Liver (tissue), 9 donors: ENCODE results near the gene RNFT2. TPM values are rescaled to one million over a fixed set of nuclear protein-coding genes. Genes with fewer than 3 reads are reported as not detected.

Experiments
- DNase-seq: peaks from one replicate; pipeline ENCODE4 v3.0.0-alpha.2; 2017; ENCODE audit warnings: low spot score
- H3K27ac ChIP-seq, 2 donors: one replicate each; pipeline ENCODE4 v1.7.0; 2013; ENCODE audit warnings: inconsistent platforms in 2 of 2, low read length in 2 of 2, control low read depth in 1 of 2, low read depth in 1 of 2, mild to moderate bottlenecking in 1 of 2
- H3K27me3 ChIP-seq, 4 donors: one replicate each; pipeline versions ENCODE4 v1.6.1 to v1.7.0; 2013; ENCODE audit warnings: low read length in 3 of 4, inconsistent platforms in 1 of 4, mild to moderate bottlenecking in 1 of 4, moderate library complexity in 1 of 4; ENCODE audit not compliant: control insufficient read depth in 4 of 4, insufficient read depth in 4 of 4
- H3K36me3 ChIP-seq, 4 donors: one replicate each; pipeline versions ENCODE4 v1.6.1 to v1.7.0; 2013; ENCODE audit warnings: low read length in 3 of 4, mild to moderate bottlenecking in 3 of 4, low read depth in 1 of 4, moderate library complexity in 1 of 4; ENCODE audit not compliant: control insufficient read depth in 4 of 4, insufficient read depth in 3 of 4
- H3K4me1 ChIP-seq, 4 donors: one replicate each; pipeline versions ENCODE4 v1.6.1 to v1.7.0; 2013; ENCODE audit warnings: low read length in 3 of 4, mild to moderate bottlenecking in 3 of 4, moderate library complexity in 1 of 4; ENCODE audit not compliant: control insufficient read depth in 4 of 4, insufficient read depth in 4 of 4
- H3K4me3 ChIP-seq, 3 donors: one replicate each; pipeline versions ENCODE4 v1.6.1 to v1.7.0; 2013; ENCODE audit warnings: low read length in 3 of 3, control low read depth in 1 of 3, low read depth in 1 of 3, mild to moderate bottlenecking in 1 of 3
- H3K9ac ChIP-seq, 2 donors: one replicate each; pipeline ENCODE4 v1.7.0; 2013; ENCODE audit warnings: low read length in 2 of 2, mild to moderate bottlenecking in 2 of 2, moderate library complexity in 2 of 2, control low read depth in 1 of 2, low read depth in 1 of 2
- H3K9me3 ChIP-seq, 4 donors: one replicate each; pipeline versions ENCODE4 v1.6.1 to v1.7.0; 2013; ENCODE audit warnings: low read length in 3 of 4; ENCODE audit not compliant: control insufficient read depth in 4 of 4
- ATF3 ChIP-seq: IDR thresholded peaks from 2 replicates; pipeline ENCODE4 v1.6.1; 2016; ENCODE audit warnings: antibody characterized with exemption
- CTCF ChIP-seq: fragments of 150-350 bp; IDR thresholded peaks from 2 replicates; pipeline ENCODE4 v1.5.1; 2017; ENCODE audit warnings: improper control_type of control experiment, low read depth, low read length; ENCODE audit not compliant: missing input control
- EGR1 ChIP-seq, 2 donors: IDR thresholded peaks; 2 replicates each; pipeline ENCODE4 v1.6.1; 2016 to 2018; ENCODE audit warnings: antibody characterized with exemption in 2 of 2, low read depth in 2 of 2
- FOXA1 ChIP-seq: IDR thresholded peaks from 2 replicates; pipeline ENCODE4 v1.6.1; 2016; ENCODE audit warnings: antibody characterized with exemption
- FOXA2 ChIP-seq: IDR thresholded peaks from 2 replicates; pipeline ENCODE4 v1.6.1; 2016; ENCODE audit warnings: antibody characterized with exemption
- GABPA ChIP-seq, 2 donors: IDR thresholded peaks in 1 of 2; conservative IDR thresholded peaks in 1 of 2; 2 replicates each; pipeline ENCODE4 v1.6.1; 2016; ENCODE audit warnings: antibody characterized with exemption in 2 of 2, mild to moderate bottlenecking in 1 of 2, moderate library complexity in 1 of 2
- HNF4A ChIP-seq, 2 donors: conservative IDR thresholded peaks; 2 replicates each; pipeline ENCODE4 v1.6.1; 2016; ENCODE audit warnings: antibody characterized with exemption in 2 of 2, mild to moderate bottlenecking in 2 of 2
- HNF4G ChIP-seq: IDR thresholded peaks from 2 replicates; pipeline ENCODE4 v1.6.1; 2016; ENCODE audit warnings: antibody characterized with exemption
- JUND ChIP-seq, 2 donors: IDR thresholded peaks; 2 replicates each; pipeline ENCODE4 v1.6.1; 2016; ENCODE audit warnings: antibody characterized with exemption in 2 of 2
- MAX ChIP-seq: IDR thresholded peaks from 2 replicates; pipeline ENCODE4 v1.6.1; 2016; ENCODE audit warnings: antibody characterized with exemption
- NR2F2 ChIP-seq: IDR thresholded peaks from 2 replicates; pipeline ENCODE4 v1.6.1; 2016; ENCODE audit warnings: antibody characterized with exemption
- RAD21 ChIP-seq, 2 donors: IDR thresholded peaks; 2 replicates each; pipeline ENCODE4 v1.6.1; 2016; ENCODE audit warnings: antibody characterized with exemption in 2 of 2, mild to moderate bottlenecking in 2 of 2
- REST ChIP-seq: IDR thresholded peaks from 2 replicates; pipeline ENCODE4 v1.6.1; 2016; ENCODE audit warnings: antibody characterized with exemption, mild to moderate bottlenecking
- RXRA ChIP-seq, 2 donors: IDR thresholded peaks; 2 replicates each; pipeline ENCODE4 v1.6.1; 2017 to 2018; ENCODE audit warnings: antibody characterized with exemption in 2 of 2, mild to moderate bottlenecking in 1 of 2
- SP1 ChIP-seq: IDR thresholded peaks from 2 replicates; pipeline ENCODE4 v1.6.1; 2018; ENCODE audit warnings: antibody characterized with exemption, mild to moderate bottlenecking
- TAF1 ChIP-seq: conservative IDR thresholded peaks from 2 replicates; pipeline ENCODE4 v1.6.1; 2016; ENCODE audit warnings: antibody characterized with exemption, mild to moderate bottlenecking
- ZBTB33 ChIP-seq: IDR thresholded peaks from 2 replicates; pipeline ENCODE4 v1.6.1; 2016; ENCODE audit warnings: antibody characterized with exemption
- WGBS: extraction: QIAGEN DNeasy Blood & Tissue Kit; methylation state at CpG from one replicate; pipeline ENCODE4 v1.1.7; 2013; 5-methylcytosine and 5-hydroxymethylcytosine counted together
- polyA plus RNA-seq, 2 donors: library from polyadenylated mRNA; stranded (reverse) in 1 of 2; unstranded in 1 of 2; fragments of 200-250 nt in 1 of 2; fragments of >200 nt in 1 of 2; fragmentation: Nextera tagmentation in 1 of 2; extraction: Ambion mirVana in 1 of 2; gene quantifications; one replicate each; pipeline versions ENCODE4 v1.2.1 to v1.2.3, GENCODE V29; 2013 to 2015
- total RNA-seq, 2 donors: library from RNA; depleted of rRNA; stranded (reverse); fragments of >200 nt; gene quantifications; one replicate each; pipeline ENCODE4 v1.2.3, GENCODE V29; 2014
- donor health status: healthy.
- donor health status: healthy.
- donor health status: healthy.
- donor health status: healthy.
- donor health status: healthy.

The RNFT2 gene
- total and polyA plus RNA-seq, 4 donors = 0.13 to 1.4 (median 0.19) TPM

GRCh38 chr12:116744766-116745165 is 6.7 kb downstream of the RNFT2 start:
- Histone ChIP-seq H3K9me3 (no peaks in the 10 kb centered on the region), H3K27ac (no peak overlapping the region), H3K36me3 (no peaks in the 10 kb centered on the region), H3K4me1 (no peaks in the 10 kb centered on the region), H3K4me3 (no peak overlapping the region), H3K27me3 (no peaks in the 10 kb centered on the region), H3K9ac (no peak overlapping the region)
- TF ChIP-seq FOXA1 (no peak), MAX (no peak), GABPA (IDR thresholded peaks at IDR 0.05 in 1 of 2, conservative IDR thresholded peaks at IDR 0.05 in 1 of 2) (no peak), HNF4A (conservative IDR thresholded peaks at IDR 0.05) (no peak), REST (no peak), NR2F2 (no peak), SP1 (no peak), HNF4G (no peak), ZBTB33 (no peak), JUND (IDR thresholded peaks at IDR 0.05) (no peak), CTCF (no peak), RAD21 (IDR thresholded peaks at IDR 0.05) (no peak), RXRA (IDR thresholded peaks at IDR 0.05) (no peak), FOXA2 (no peak), ATF3 (no peak)
- 70% methylated on average over 3 of the region's 3 CpGs for WGBS
- no peak for DNase-seq

- no peak for TF ChIP-seq RXRA (IDR thresholded peaks at IDR 0.05)
- no peak for TF ChIP-seq HNF4G
- no peak for TF ChIP-seq JUND (IDR thresholded peaks at IDR 0.05)
- no peak for TF ChIP-seq MAX
- TF ChIP-seq EGR1 (IDR thresholded peaks at IDR 0.05; ENCODE audit: low read depth in 2 of 2) = no peak
- TF ChIP-seq NR2F2 = no peak
- no peak for TF ChIP-seq REST
- TF ChIP-seq FOXA1 = no peak
- no peak for TF ChIP-seq RAD21 (IDR thresholded peaks at IDR 0.05)
- TF ChIP-seq SP1 = no peak
- no peak for TF ChIP-seq TAF1
- H3K27ac ChIP-seq = no peak overlapping the region
- H3K27me3 ChIP-seq = no peaks in the 10 kb centered on the region
- 90% methylated on average over 4 of the region's 4 CpGs for WGBS
- H3K4me3 ChIP-seq = no peak overlapping the region
- DNase-seq = no peak
- H3K36me3 ChIP-seq = no peaks in the 10 kb centered on the region
- H3K4me1 ChIP-seq = no peaks in the 10 kb centered on the region
- H3K9ac ChIP-seq = no peak overlapping the region
- no peaks in the 10 kb centered on the region for H3K9me3 ChIP-seq
These were observed 7.4 kb downstream of the RNFT2 start for GRCh38 chr12:116745554-116745953.
